Measurements from ENCODE around the gene CNDP2.
"Not testable (repeated sequence)": the region's sequence is repeated elsewhere in the genome, so short reads cannot be mapped to it uniquely, and the experiment has no call there.

CNDP2 gene

GRCh38 chr18:74539289-74539688, 43.1 kb downstream of the CNDP2 start:
- no peak for DNase-seq (ENCODE audit: low read depth)

- DNase-seq (ENCODE audit: low read depth), result no peak
These were observed 44.7 kb downstream of the CNDP2 start for GRCh38 chr18:74540652-74541421.

- no peak for DNase-seq (ENCODE audit: low read depth)
These were observed 45.8 kb downstream of the CNDP2 start for GRCh38 chr18:74541703-74542555.

- DNase-seq (ENCODE audit: low read depth), result no peak
These were observed 48.7 kb downstream of the CNDP2 start for GRCh38 chr18:74544898-74545297.

DNA sequence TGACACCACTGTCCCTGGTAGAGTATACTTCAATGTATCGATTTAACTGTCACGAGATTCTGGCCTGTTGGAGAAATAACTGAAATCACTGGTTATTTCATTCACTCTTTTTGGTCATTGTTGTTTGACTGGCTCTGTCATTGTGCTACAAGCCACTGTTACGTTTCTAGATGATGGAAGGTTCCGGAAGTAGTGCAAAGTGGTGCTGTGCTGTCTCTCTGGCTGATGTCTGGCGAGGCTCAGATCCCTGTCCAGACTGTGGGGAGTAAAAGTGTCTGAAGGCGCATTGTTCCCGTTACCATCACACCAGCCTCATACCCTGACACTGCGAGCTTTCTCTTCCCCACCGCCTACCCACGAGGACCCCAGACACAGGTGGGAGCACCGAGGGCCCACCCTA, 49.8 kb downstream of the CNDP2 start:
- no peak for DNase-seq (ENCODE audit: low read depth)

GRCh38 chr18:74546751-74547530, 50.8 kb downstream of the CNDP2 start:
- peak; percentile 7 for DNase-seq (ENCODE audit: low read depth)

- DNase-seq (ENCODE audit: low read depth), result no peak
These were observed 51.7 kb downstream of the CNDP2 start for GRCh38 chr18:74547860-74548259.

DNA sequence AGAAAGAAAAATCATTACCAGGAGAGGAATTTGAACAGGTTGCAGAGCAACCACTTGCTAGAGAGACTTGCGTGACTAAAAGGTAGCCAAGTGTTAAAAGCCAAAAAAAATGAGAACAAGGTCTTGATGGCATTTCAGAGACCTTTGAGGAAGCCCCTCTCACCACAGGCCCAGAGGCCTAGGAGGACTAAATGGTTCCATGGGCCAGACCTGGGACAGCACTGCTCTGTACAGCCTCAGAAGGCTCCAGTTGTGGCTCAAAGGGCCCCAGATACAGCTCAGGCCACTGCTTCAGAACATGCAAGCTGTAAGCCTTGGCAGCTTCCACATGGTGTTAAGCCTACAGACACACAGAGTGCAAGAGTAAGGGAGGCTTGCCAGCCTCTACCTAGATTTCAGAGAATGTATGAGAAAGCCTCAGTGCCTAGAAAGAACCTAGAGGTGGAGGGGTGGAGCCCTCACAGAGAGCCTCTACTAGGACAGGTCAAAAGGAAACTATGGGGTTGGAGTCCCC, 53.5 kb downstream of the CNDP2 start:
- no peak for DNase-seq (ENCODE audit: low read depth)

DNA sequence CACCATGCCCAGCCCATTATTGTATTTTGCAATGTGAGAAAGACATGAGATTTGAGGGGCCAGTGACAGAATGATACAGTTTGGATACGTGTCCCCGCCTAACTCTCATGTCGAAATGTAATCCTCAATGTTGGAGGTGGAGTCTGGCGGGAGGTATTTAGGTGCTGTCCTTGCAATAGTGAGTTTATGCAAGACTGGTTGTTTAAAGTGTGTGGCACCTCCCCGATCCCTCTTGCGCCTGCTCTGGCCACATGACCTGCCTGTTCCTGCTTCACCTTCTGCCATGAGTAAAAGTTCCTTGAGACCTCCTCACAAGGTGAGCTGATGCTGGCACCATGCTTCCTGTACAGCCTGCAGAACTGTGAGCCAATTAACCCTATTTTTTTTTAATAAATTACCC, 54.7 kb downstream of the CNDP2 start:
- DNase-seq (ENCODE audit: low read depth), result no peak

- DNase-seq (ENCODE audit: low read depth), result no peak
These were observed 55.3 kb downstream of the CNDP2 start for GRCh38 chr18:74551452-74551851.

- DNase-seq (ENCODE audit: low read depth), result peak; percentile 68
These were observed 55.9 kb downstream of the CNDP2 start for GRCh38 chr18:74551936-74552555.

GRCh38 chr18:74556126-74556525, 60.0 kb downstream of the CNDP2 start:
- no peak for DNase-seq (ENCODE audit: low read depth)

- DNase-seq (ENCODE audit: low read depth), result no peak
These were observed 61.9 kb downstream of the CNDP2 start for GRCh38 chr18:74558096-74558495.

DNA sequence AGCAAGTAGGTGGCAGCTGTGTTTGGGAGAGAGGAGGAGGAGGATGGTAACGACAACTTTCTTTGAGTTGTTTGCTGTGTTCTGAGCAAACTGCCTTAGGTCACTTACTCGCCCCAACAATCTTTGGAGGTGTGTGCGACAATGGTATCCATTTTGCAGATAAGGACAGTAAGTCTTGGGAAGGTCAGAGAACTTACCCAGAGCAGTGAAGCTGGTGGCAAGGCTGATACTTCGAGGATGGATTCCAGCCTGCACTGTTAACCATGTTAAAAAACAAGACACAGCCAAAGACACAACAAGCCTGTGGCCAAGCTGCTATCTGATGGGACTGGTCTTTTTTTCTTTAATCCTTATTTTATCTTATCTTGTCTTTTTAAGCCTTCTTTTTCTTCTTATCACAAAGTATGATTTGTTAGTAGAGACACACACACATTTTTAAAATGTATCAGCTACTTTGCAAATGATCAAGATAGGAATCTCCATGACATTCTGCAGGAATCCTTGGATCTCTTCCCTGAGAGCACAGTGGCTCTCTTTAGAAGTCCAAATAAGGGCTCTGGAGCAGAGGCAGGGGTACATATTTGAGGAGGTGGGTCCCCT, 66.1 kb downstream of the CNDP2 start:
- DNase-seq (ENCODE audit: low read depth), result no peak

GRCh38 chr18:74562775-74563174, 66.6 kb downstream of the CNDP2 start:
- DNase-seq (ENCODE audit: low read depth), result no peak

DNA sequence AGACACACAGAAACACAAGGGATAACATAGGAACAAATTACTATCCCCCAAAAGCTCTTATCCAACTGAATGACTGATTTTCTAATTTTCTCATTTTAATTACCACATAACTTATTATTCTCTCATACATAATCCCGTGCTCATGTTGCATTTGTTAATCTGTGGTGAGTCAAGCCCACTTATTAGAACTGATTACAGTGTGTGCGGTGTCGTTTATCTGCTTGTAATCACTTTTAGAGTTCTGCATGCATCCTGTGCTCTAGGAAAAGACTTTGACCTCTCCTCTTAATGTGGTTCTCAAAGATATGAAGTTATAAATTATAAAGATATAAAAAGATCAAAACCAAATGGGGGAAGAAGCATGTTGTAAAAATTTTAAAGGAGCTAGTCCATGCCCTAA, 67.8 kb downstream of the CNDP2 start:
- no peak for DNase-seq (ENCODE audit: low read depth)

DNA sequence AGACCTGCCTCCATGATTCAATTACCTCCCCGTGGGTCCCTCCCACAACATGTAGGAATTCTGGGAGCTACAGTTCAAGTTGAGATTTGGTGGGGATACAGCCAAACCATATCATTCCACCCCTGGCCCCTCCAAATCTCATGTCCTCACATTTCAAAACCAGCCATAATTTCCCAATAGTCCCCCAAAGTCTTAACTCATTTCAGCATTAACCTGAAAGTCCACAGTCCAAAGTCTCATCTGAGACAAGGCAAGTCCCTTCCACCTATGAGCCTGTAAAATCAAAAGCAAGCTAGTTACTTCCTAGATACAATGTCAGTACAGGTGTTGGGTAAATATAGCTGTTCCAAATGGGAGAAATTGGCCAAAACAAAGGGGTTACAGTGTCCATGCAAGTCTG, 69.0 kb downstream of the CNDP2 start:
- not testable (repeated sequence) for DNase-seq (ENCODE audit: low read depth)

GRCh38 chr18:74565993-74566392, 69.8 kb downstream of the CNDP2 start:
- DNase-seq (ENCODE audit: low read depth), result not testable (repeated sequence)

- DNase-seq (ENCODE audit: low read depth), result no peak
These were observed 71.7 kb downstream of the CNDP2 start for GRCh38 chr18:74567822-74568221.

GRCh38 chr18:74569401-74569800, 73.2 kb downstream of the CNDP2 start:
- DNase-seq (ENCODE audit: low read depth), result no peak

DNA sequence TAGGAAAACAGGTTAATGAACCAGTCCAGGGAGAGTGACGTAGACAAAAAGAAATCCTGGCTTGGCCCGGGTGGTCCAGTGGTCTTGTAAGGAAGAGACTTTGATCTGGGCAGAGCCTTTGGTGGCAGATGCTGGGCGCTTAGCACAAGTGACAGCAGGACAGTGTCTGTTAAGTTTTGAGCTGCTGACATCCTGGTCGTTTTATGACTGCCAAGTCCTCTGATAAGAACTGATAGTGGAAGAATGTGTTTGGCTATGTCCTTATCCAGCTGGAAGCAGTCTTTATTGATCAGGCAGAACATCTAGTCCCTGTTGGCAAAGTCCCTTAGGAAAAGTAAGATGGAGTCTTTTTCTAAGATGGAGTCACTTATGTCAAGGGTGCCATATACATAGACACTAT, 74.1 kb downstream of the CNDP2 start:
- no peak for DNase-seq (ENCODE audit: low read depth)

Measured in fibroblast of gingiva (primary cell).